RCC 7860 (cell line): Measurements from ENCODE around the gene SENP7.
"Not testable (repeated sequence)": the region's sequence is repeated elsewhere in the genome, so short reads cannot be mapped to it uniquely, and the experiment has no call there.

Source experiments
- DNase-seq: peaks from one replicate; pipeline ENCODE4 v3.0.0-alpha.2; 2015; ENCODE audit warnings: low spot score
- FAIRE-seq: peaks from 2 replicates; lab custom pipeline; 2012; peaks lifted over from hg19 to GRCh38; lab: Jason Lieb, UNC

The SENP7 gene

GRCh38 chr3:101362406-101362805, 150.6 kb downstream of the SENP7 start:
- DNase-seq (no peak), FAIRE-seq (no peak)

GRCh38 chr3:101351829-101352228, 161.2 kb downstream of the SENP7 start:
- FAIRE-seq, result no peak

GRCh38 chr3:101340591-101340990, 172.4 kb downstream of the SENP7 start:
- DNase-seq (no peak), FAIRE-seq (no peak)

More at GRCh38 chr3:101351829-101352228, 161.2 kb downstream of the SENP7 start:
- DNase-seq, result no peak

GRCh38 chr3:101333883-101334282, 179.1 kb downstream of the SENP7 start:
- no peak for FAIRE-seq
- DNase-seq, result no peak

- DNase-seq (no peak), FAIRE-seq (no peak)
Measured at GRCh38 chr3:101329016-101329673, 183.9 kb downstream of the SENP7 start.

GRCh38 chr3:101325393-101326134, 187.4 kb downstream of the SENP7 start:
- no peak for FAIRE-seq
- DNase-seq, result no peak

GRCh38 chr3:101320475-101320874, 192.5 kb downstream of the SENP7 start, which contains the start of gene IMPG2:
Gene IMPG2, minus strand, starts transcription at chr3:101320575. Its CDS starts 203 bp downstream, at chr3:101320372.
- FAIRE-seq (no peak), DNase-seq (no peak)

- DNase-seq, result no peak
- FAIRE-seq, result no peak
Measured at GRCh38 chr3:101319531-101319930, 193.5 kb downstream of the SENP7 start.

- DNase-seq, result no peak
- FAIRE-seq, result no peak
Measured at GRCh38 chr3:101312545-101312944, 200.5 kb downstream of the SENP7 start.

- FAIRE-seq, result no peak
Measured at GRCh38 chr3:101311676-101312075, 201.3 kb downstream of the SENP7 start.

GRCh38 chr3:101310978-101311375, 202.0 kb downstream of the SENP7 start:
- DNase-seq, result no peak
- FAIRE-seq, result no peak

More at GRCh38 chr3:101311676-101312075, 201.3 kb downstream of the SENP7 start:
- DNase-seq, result no peak

GRCh38 chr3:101308147-101308772, 204.8 kb downstream of the SENP7 start:
- not testable (repeated sequence) for DNase-seq, FAIRE-seq

GRCh38 chr3:101303836-101304235, 209.2 kb downstream of the SENP7 start:
- no peak for DNase-seq
- FAIRE-seq, result no peak

GRCh38 chr3:101303089-101303731, 209.8 kb downstream of the SENP7 start:
- peak; percentile 8 for FAIRE-seq
- no peak for DNase-seq

GRCh38 chr3:101300073-101300472, 212.9 kb downstream of the SENP7 start:
- FAIRE-seq (no peak), DNase-seq (no peak)

GRCh38 chr3:101292027-101292426, 221.0 kb downstream of the SENP7 start:
- no peak for FAIRE-seq
- DNase-seq, result no peak

GRCh38 chr3:101288294-101288693, 224.7 kb downstream of the SENP7 start:
- no peak for FAIRE-seq

GRCh38 chr3:101284757-101285156, 228.3 kb downstream of the SENP7 start:
- DNase-seq, result no peak

More at GRCh38 chr3:101288294-101288693, 224.7 kb downstream of the SENP7 start:
- no peak for DNase-seq

GRCh38 chr3:101281521-101282030, 231.4 kb downstream of the SENP7 start:
- FAIRE-seq (no peak), DNase-seq (no peak)

More at GRCh38 chr3:101284757-101285156, 228.3 kb downstream of the SENP7 start:
- FAIRE-seq, result no peak

GRCh38 chr3:101279765-101280385, 233.1 kb downstream of the SENP7 start:
- DNase-seq (no peak), FAIRE-seq (no peak)
